ENCODE measurements around the gene COMMD10.

- no peak for TF ChIP-seq CTCF (IDR thresholded peaks at IDR 0.05)
- TF ChIP-seq POLR2AphosphoS5 (IDR thresholded peaks at IDR 0.05): no peak
- no peak for TF ChIP-seq POLR2A (IDR thresholded peaks at IDR 0.05)
- TF ChIP-seq EP300 (IDR thresholded peaks at IDR 0.05; ENCODE audit: low read depth): no peak
Measured at GRCh38 chr5:116265471-116265870, 180.6 kb downstream of the COMMD10 start.

Measured in transverse colon (tissue), 4 donors.